HepG2 (cell line): Measurements from ENCODE around the gene CBY1. TPM values are rescaled to one million over a fixed set of nuclear protein-coding genes. Genes with fewer than 3 reads are reported as not detected.

Source experiments
- ATF6 ChIP-seq: sonication (generic); formaldehyde crosslinking; conservative IDR thresholded peaks from 2 replicates; pipeline ENCODE4 v1.4.0; 2020; ENCODE audit warnings: missing genetic modification reagents
- CBFB ChIP-seq: sonication (generic); formaldehyde crosslinking; IDR thresholded peaks from 2 replicates; pipeline ENCODE4 v1.4.0; 2020; ENCODE audit warnings: missing genetic modification reagents
- CBX1 ChIP-seq: IDR thresholded peaks from one replicate; pipeline ENCODE4 v1.6.1; 2016; ENCODE audit warnings: antibody characterized with exemption, low read depth
- CHD2 ChIP-seq: IDR thresholded peaks from 2 replicates; pipeline ENCODE4 v1.6.1; 2011; ENCODE audit warnings: low read depth, low read length, improper control_type of control experiment
- ETS1 ChIP-seq: sonication (generic); formaldehyde crosslinking; IDR thresholded peaks from 2 replicates; pipeline ENCODE4 v1.4.0; 2020; ENCODE audit warnings: missing genetic modification reagents
- LCORL ChIP-seq, 2 experiments: fragments of 450-650 bp in 1 of 2; sonication (generic) in 1 of 2; formaldehyde crosslinking in 1 of 2; IDR thresholded peaks; 2 replicates each; pipeline versions ENCODE4 v1.5.0 to v1.6.1; 2017 to 2020; ENCODE audit warnings: antibody characterized with exemption in 1 of 2, missing genetic modification reagents in 1 of 2
- SAP130 ChIP-seq: IDR thresholded peaks from 2 replicates; pipeline ENCODE4 v1.6.1; 2016; ENCODE audit warnings: low read depth
- SKIL ChIP-seq: sonication (generic); formaldehyde crosslinking; IDR thresholded peaks from 2 replicates; pipeline ENCODE4 v1.8.0; 2022; ENCODE audit warnings: missing genetic modification reagents, mild to moderate bottlenecking, moderate library complexity, borderline replicate concordance
- SMAD1 ChIP-seq: sonication (generic); formaldehyde crosslinking; IDR thresholded peaks from 2 replicates; pipeline ENCODE4 v1.4.0; 2020; ENCODE audit warnings: missing genetic modification reagents, low read depth, mild to moderate bottlenecking, borderline replicate concordance
- SRF ChIP-seq: IDR thresholded peaks from 2 replicates; pipeline ENCODE4 v1.6.1; 2011; ENCODE audit warnings: mild to moderate bottlenecking, low read depth, low read length, moderate library complexity
- TEAD3 ChIP-seq: optimal IDR thresholded peaks from 2 replicates; pipeline ENCODE3; 2016; ENCODE audit warnings: borderline replicate concordance
- USF2 ChIP-seq, 2 experiments: sonication (generic) in 1 of 2; formaldehyde crosslinking in 1 of 2; IDR thresholded peaks; 2 replicates each; pipeline versions ENCODE4 v1.5.1 to v1.6.1; 2011 to 2020; ENCODE audit warnings: borderline replicate concordance in 1 of 2, low read depth in 1 of 2, low read length in 1 of 2, mild to moderate bottlenecking in 1 of 2, missing genetic modification reagents in 1 of 2, moderate library complexity in 1 of 2
- XBP1 ChIP-seq: sonication (generic); formaldehyde crosslinking; IDR thresholded peaks from 2 replicates; pipeline ENCODE4 v1.5.0; 2020; ENCODE audit warnings: missing genetic modification reagents
- ZBTB38 ChIP-seq: sonication (generic); formaldehyde crosslinking; IDR thresholded peaks from 2 replicates; pipeline ENCODE4 v1.5.1; 2020; ENCODE audit warnings: mild to moderate bottlenecking, missing genetic modification reagents
- ZNF574 ChIP-seq: sonication (generic); formaldehyde crosslinking; IDR thresholded peaks from 2 replicates; pipeline ENCODE4 v1.4.0; 2020; ENCODE audit warnings: missing genetic modification reagents
- polyA plus RNA-seq, 8 experiments: library from polyadenylated mRNA; depleted of rRNA in 3 of 8; stranded (reverse) in 7 of 8; unstranded in 1 of 8; fragments of >200 nt; fragmentation: Illumina TruSeq in 4 of 8; extraction: Trizol in 4 of 8; gene quantifications; 2 replicates each; pipeline versions ENCODE4 v1.2.1 to v1.2.3, GENCODE V29; 2011 to 2016; ENCODE audit warnings: low read depth in 4 of 8, missing spikeins in 1 of 8, mixed read lengths in 1 of 8; ENCODE audit not compliant: insufficient read depth in 1 of 8
- total RNA-seq, 5 experiments: library from RNA; depleted of rRNA; stranded (reverse); fragments of >200 nt; fragmentation: Illumina TruSeq; extraction: Trizol; gene quantifications; 2 replicates each; pipeline ENCODE4 v1.2.3, GENCODE V29; 2016; ENCODE audit warnings: low read depth in 1 of 5

CBY1 gene
- total and polyA plus RNA-seq, 2 of the 13 experiments (the other 11 are each of a cell fraction or from before 2014, with no cell fraction given), result 19.7 to 20.3 TPM

GRCh38 chr22:38705235-38706100 is 49.0 kb downstream of the CBY1 start, which contains the start of gene GTPBP1 (continued):
- TF ChIP-seq TEAD3 (CRISPR knock-in tag), result peak; percentile 65
- no peak; the same call in 1 of the 2 replicates for TF ChIP-seq ZNF574
- peak; percentile 54; the same call in 1 of the 2 replicates for TF ChIP-seq CHD2
- peak; percentile 53 for TF ChIP-seq USF2 (IDR thresholded peaks at IDR 0.05; ENCODE audit: low read depth, low read length)
- peak; percentile 71 for TF ChIP-seq USF2 (CRISPR knock-in tag; IDR thresholded peaks at IDR 0.05; ENCODE audit: borderline replicate concordance)
- TF ChIP-seq ATF6 (CRISPR knock-in tag), result 0 out of 2 replicates have a peak, but pooled peaks have one; percentile 55
- no peak for TF ChIP-seq SMAD1 (CRISPR knock-in tag)
- no peak for TF ChIP-seq CBX1
- TF ChIP-seq XBP1 (CRISPR knock-in tag), result 0 out of 2 replicates have a peak, but pooled peaks have one; percentile 78
- TF ChIP-seq SKIL, result no peak
- TF ChIP-seq LCORL (IDR thresholded peaks at IDR 0.05), result no peak
- TF ChIP-seq LCORL (CRISPR knock-in tag; IDR thresholded peaks at IDR 0.05), result peak; percentile 15; the same call in 1 of the 2 replicates
- TF ChIP-seq SRF, result peak; percentile 64; the same call in 1 of the 2 replicates
- 0 out of 2 replicates have a peak, but pooled peaks have one; percentile 30 for TF ChIP-seq ZBTB38 (CRISPR knock-in tag)
- TF ChIP-seq CBFB, result no peak; the same call in 1 of the 2 replicates
- TF ChIP-seq SAP130, result peak; percentile 81
- no peak for TF ChIP-seq ETS1 (CRISPR knock-in tag)
